ENCODE measurements around the gene SETD2.

SETD2 gene

GRCh38 chr3:47010111-47010712 is 153.7 kb downstream of the SETD2 start:
- DNase-seq (ENCODE audit: low read depth in 2 of 2) = no peak

- DNase-seq (ENCODE audit: low read depth in 2 of 2) = peak; percentile 47 to 59
These were observed 154.4 kb downstream of the SETD2 start for GRCh38 chr3:47009225-47010110.

DNA sequence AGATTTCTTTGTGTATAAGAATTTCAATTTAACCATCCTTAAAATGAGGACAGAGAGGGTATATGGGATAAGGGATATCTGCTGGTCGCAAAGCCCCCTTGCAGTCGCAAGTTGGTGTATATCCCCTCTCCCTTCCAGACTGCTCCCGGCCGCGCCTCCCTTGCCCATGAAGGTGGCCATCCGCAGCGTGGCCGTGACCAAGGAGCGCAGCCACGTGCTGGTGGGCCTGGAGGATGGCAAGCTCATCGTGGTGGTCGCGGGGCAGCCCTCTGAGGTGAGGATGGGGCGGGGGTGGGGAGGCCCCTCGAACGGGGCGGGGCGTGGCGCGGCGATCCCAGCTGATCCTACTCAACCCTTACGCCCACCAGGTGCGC is 155.1 kb downstream of the SETD2 start:
- DNase-seq (ENCODE audit: low read depth in 2 of 2) = no peak

DNA sequence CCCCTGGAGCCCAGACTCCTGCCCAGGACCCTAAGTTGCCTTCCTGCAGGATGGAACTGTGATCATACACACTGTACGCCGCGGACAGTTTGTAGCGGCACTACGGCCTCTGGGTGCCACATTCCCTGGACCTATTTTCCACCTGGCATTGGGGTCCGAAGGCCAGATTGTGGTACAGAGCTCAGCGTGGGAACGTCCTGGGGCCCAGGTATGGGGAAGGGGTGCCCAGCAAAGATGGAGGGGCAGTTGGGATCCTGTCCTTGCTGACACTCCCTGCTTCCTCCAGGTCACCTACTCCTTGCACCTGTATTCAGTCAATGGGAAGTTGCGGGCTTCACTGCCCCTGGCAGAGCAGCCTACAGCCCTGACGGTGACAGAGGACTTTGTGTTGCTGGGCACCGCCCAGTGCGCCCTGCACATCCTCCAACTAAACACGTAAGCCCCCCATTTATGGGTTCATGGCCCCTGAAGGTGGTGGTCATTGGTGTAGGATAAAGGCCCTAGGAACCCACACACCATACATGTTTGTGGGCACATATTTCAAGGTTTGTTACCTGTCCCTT is 155.6 kb downstream of the SETD2 start:
- no peak for DNase-seq (ENCODE audit: low read depth in 2 of 2)

DNA sequence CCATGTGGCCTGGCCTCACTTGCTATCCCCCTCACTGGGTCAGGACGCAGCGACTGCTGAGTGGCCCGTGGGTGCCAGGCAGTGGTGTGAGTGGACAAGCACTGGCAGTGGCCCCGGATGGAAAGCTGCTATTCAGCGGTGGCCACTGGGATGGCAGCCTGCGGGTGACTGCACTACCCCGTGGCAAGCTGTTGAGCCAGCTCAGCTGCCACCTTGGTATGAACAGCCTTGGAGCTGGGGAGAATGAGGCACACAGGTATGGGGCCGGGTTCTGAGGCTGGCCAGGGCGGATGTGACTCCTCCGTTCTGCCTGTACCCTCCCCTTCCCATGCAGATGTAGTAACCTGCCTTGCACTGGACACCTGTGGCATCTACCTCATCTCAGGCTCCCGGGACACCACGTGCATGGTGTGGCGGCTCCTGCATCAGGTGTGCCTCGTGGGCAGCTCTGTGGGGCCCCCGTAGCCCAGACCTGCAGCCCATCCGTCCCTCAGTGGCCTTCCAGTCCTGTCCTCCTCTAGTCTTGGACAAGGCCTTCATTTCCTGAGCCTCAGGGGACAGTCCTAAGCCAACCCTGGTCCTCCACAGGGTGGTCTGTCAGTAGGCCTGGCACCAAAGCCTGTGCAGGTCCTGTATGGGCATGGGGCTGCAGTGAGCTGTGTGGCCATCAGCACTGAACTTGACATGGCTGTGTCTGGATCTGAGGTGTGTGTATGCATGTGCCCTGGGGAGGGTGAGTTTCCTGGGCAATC is 156.3 kb downstream of the SETD2 start:
- no peak for DNase-seq (ENCODE audit: low read depth in 2 of 2)

DNA sequence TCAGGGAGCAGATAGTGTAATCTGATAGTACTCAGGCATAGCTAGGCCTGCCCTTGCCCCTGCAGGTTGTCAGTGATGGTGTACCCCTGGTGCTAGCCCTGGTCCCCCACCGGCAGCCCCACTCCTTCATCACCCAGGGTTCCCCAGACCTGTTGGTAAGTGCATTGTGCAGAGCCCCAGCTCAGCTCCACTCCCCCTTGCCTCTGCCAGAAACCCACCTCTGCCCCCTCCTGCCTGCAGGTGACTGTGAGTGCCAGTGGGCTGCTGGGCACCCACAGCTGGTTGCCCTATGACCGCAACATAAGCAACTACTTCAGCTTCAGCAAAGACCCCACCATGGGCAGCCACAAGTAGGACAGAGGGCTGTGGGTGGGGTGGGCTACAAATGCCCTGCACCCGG is 156.9 kb downstream of the SETD2 start:
- DNase-seq (ENCODE audit: low read depth in 2 of 2) = no peak

GRCh38 chr3:47006145-47006651 is 157.7 kb downstream of the SETD2 start:
- DNase-seq (ENCODE audit: low read depth in 2 of 2) = no peak

- DNase-seq (ENCODE audit: low read depth in 2 of 2) = no peak
These were observed 158.4 kb downstream of the SETD2 start for GRCh38 chr3:47005212-47006144.

- DNase-seq (ENCODE audit: low read depth in 2 of 2) = no peak
These were observed 159.3 kb downstream of the SETD2 start for GRCh38 chr3:47004369-47005211.

GRCh38 chr3:47003461-47004368 is 160.2 kb downstream of the SETD2 start:
- no peak for DNase-seq (ENCODE audit: low read depth in 2 of 2)

DNA sequence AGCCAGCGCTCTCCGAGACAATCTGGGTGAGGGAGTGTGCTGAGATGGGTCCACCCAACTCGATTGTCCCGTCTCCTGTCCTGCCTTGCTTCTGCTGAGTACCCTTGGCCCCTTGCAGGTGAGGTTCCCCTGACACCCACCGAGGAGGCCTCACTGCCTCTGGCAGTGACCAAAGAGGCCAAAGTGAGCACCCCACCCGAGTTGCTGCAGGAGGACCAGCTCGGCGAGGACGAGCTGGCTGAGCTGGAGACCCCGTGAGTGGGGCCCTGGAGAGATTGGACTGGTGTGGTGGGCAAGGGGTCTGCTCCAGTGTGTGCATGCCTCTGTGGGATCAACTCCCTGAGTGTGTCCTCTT is 160.9 kb downstream of the SETD2 start:
- no peak for DNase-seq (ENCODE audit: low read depth in 2 of 2)

- DNase-seq (ENCODE audit: low read depth in 2 of 2) = no peak
These were observed 161.5 kb downstream of the SETD2 start for GRCh38 chr3:47002171-47003055.

GRCh38 chr3:47001731-47002170 is 162.2 kb downstream of the SETD2 start:
- no peak for DNase-seq (ENCODE audit: low read depth in 2 of 2)

- DNase-seq (ENCODE audit: low read depth in 2 of 2) = no peak
These were observed 162.8 kb downstream of the SETD2 start for GRCh38 chr3:47000922-47001730.

DNA sequence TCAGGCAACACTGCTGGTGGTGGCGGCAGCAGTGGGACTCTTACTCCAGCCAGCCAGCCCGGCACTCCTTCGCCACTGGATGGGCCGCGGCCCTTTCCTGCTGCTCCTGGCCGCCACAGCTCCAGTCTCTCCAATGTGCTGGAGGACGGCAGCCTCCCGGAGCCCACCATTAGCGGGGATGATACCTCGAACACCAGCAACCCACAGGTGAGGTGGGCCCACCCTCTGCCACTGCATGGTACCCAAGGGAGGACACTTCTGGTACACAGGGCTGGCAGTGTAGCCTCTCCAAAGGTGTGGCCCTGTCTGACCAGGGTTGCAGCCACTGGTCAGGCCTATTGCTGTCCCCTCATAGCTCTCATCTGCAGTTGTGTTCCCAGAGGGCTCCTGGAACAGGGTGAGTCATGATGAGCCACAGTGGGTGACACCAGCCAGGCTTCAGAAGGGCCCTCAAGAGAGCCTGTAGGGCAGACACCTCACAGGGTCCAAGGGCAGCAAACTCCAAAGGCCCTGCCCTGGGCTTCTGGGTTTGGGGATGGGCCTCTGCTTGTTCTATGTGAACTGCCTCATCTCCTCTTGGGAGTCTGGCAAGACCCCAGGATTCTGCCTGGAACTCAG is 163.6 kb downstream of the SETD2 start:
- DNase-seq (ENCODE audit: low read depth in 2 of 2) = no peak

DNA sequence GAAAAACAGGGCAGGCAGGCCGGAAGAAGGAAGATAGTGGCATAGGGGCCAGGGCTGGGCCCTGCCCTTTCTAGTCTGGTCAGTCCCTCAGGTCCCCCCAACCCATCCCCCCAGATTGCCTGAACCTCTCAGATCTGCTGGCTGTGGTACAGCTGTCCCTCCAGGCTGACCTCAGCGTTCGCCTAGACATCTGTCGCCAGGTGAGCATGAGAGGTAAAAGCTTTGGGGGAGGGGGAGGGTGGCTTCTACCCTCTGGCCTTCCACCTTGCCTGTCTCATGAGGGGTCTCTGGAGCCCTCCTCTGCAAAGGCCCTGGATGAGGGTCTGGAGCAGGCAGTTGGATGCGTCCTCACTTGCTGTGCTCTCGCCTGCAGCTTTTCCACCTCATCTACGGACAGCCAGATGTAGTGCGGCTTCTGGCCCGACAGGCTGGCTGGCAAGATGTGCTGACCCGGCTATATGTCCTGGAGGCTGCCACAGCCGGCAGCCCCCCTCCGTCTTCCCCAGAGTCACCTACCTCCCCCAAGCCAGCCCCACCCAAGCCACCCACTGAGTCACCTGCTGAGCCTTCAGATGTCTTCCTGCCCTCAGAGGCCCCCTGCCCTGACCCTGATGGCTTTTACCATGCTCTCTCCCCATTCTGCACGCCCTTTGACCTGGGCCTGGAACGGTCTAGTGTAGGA is 164.3 kb downstream of the SETD2 start:
- no peak for DNase-seq (ENCODE audit: low read depth in 2 of 2)

All from stimulated activated CD4-positive, alpha-beta T cell treated with anti-CD3 and anti-CD28 coated beads, Interleukin-15, amount 100 ng/mL, for 48 hours (primary cell).